ENCODE measurements around the gene FAT2. TPM values are rescaled to one million over a fixed set of nuclear protein-coding genes. Genes with fewer than 3 reads are reported as not detected.

The FAT2 gene
- polyA plus RNA-seq, 5 donors = 0.07 to 0.18 (median 0.10) TPM

DNA sequence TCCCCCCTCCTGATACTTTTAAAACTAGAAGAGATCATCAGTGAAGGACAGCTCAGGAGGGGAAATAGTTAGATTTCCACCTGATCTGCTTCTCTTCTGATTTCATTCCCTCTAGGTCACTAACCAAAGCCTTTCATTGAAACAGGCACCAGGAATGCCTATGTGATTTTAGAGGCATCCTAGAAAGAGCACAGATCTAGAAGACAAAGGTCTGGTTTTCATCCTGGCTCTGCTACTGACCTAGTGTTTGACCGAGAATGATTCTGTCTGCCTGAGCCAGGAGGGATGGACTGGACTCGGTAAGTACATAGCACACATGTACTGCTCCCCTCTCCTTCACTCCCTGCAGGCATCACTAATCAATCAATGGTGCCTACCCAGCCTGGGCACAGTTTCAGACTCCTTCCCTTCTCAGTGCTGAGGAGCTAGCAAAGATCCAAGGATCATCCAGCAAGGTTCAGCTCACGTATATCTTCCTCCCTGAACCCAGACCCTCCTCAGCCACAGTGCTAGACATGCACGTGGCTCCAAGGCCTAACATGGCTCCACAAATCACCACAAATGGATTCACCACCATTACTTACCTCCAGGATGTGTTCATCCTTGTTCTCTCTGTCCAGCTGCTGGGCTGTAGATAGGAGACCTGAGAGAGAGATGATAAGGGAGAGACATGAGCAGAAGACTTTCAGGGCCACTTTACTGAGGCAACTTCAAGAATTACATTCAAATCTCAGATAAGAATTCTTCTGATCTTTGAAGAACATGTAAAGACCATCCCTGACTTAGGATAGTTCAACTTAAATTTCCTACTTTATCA is 35.2 kb downstream of the FAT2 start:
- no peak for DNase-seq

DNA sequence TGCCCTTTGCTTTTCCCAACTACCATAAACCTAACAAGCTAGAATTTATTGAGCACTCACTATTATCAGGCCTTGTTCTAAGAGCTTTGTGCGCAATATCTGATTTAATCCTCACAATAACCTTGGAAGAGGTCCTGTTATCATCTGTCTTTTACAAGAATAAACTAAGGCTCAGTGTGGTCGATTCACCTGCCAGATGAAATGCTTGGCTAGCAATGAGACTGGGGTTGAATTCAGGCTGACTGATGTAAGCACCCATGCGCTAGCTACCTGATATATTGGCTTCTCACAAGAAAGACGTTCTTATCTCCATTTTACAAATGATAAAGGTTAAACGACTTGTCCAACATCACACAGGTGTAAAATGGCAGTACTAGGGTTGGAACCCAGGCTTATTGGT is 37.4 kb downstream of the FAT2 start:
- DNase-seq = no peak

DNA sequence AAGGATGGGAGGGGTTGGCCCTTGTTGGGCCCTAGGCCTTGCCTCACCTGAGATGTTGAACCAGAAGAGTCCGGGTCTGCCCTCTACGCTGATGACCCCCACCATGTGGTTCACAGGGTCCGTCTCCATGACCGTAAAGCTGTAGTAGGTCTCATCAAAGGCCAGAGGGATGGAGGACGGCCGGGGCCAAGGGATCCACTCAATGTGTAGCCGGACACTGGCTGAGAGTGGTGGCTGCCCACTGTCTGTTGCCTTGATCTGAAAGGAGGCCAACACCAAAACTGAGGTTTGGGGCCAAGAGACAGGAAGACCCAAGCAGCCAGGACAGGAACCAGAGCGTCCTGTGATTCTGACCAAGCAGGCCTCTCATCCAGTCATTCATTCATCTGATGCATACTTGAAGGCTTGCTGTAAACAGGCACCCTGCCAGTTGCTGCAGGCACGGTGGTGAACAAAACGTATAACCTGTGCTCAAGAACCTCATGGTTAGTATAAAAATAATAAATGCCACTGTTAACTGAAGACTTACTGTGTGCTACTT is 37.9 kb downstream of the FAT2 start:
- no peak for DNase-seq

DNA sequence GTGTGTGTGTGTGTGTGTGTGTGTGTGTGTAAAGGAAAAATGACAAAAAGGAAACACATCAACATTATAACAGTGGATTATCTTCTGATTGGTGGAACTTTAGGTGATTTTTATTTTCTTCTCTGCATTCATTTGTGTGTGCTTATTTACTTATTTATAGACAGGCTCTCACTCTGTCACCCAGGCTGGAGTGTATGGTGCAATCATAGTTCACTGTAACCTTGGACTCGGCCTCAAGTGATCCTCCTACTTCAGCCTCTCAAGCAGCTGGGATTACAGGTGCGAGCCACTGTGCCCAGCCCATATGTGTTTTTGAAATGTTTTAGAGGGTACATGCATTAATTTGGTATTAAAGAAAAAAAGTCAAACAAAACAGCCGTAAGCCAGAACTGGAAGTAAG is 39.1 kb downstream of the FAT2 start:
- DNase-seq = no peak

DNA sequence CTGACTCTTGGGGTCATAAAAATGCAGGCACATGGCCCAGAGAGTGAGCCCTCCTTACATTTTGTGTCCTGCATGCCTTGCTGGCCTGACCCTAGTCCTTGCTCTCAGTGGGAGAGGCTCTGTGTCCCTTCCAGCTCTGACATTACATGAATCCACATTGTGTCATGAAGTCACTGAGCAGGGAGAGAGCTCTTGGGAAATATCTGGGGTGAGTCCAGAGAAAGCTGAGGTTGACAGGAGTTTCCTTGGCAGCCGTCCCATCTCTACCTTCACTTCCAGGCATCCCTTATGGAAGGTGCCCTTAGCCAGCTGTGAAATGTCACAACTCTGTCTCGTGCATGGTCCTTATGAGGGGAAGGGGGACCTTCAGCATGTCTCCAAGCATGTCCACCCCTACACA is 41.0 kb downstream of the FAT2 start:
- no peak for DNase-seq

DNA sequence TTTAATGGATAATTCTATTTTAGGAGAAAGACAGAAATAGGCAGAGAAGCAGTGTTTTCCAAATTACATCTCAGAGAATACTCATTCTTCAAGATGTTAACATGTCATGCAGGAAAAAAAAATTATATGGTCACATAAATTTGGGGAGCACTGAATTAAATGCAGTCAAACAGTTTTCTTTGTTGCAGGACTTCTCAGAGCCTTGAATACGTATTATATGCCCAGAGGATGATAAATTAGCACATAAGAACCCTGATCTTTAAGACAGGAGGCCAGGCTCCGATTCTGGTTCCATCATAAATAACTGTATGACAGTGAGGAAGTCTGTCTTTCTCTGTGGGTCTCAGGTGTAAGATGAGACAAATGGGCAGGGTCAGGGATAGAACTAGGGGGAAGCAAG is 41.4 kb downstream of the FAT2 start:
- no peak for DNase-seq

DNA sequence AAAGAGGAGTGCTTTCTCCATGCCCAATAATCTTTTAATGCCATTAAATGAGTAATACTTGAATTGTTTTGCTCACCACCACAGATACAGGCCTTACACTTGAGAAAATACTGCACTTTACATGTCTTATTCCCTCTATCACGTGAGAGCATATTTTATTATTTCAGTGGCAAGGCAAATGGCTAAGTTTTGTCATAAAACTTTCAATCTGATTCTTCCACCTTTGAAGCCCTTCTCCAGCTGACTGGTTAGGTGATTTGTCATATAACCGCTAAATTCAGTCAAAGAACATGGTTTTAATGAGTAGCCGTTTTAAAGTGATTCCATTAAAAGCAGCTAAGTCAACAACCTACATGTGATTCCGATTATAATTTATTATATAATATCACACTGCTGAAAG is 43.8 kb downstream of the FAT2 start:
- no peak for DNase-seq

DNA sequence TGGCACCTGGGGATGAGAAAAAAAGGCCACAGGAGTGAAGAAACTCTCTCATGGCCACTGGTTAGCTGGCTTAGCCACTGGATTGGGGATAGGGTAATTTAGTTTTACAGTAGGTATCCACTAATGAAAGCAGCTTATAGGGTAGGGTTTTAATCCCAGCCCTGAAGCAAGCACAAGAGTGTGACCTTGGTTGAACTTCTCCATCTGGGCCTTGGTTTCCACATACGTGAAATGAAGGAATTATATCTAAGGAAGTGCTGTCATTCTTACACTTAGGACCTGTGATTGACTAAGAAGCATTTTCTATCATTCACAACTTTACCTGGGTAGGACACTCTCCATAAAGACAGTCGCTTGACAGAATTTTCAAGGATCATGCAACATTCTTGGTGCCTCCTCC is 49.6 kb downstream of the FAT2 start:
- no peak for DNase-seq

Other genes starting within 250 kb of the FAT2 start
- gene SLC36A2, start 243.8 kb downstream of the FAT2 start, polyA plus RNA-seq (ENCODE audit: insufficient read depth in 1 of 5, insufficient read length in 5 of 5, low replicate concordance in 1 of 5) = under 1 TPM in 3 of 5 donors, not detected in 2; 0.04 to 0.10 (median 0.09) TPM
- gene SLC36A1, start 143.7 kb downstream of the FAT2 start, polyA plus RNA-seq (ENCODE audit: insufficient read depth in 1 of 5, insufficient read length in 5 of 5, low replicate concordance in 1 of 5) = 1 to 10 TPM; 3.7 to 6.6 (median 5.2) TPM
- 1,000 to 10,000 TPM; 1,938 to 2,551 (median 2,167) TPM for gene SPARC, start 95.6 kb upstream of the FAT2 start, polyA plus RNA-seq (ENCODE audit: insufficient read depth in 1 of 5, insufficient read length in 5 of 5, low replicate concordance in 1 of 5)
- gene ATOX1, start 167.3 kb upstream of the FAT2 start, polyA plus RNA-seq (ENCODE audit: insufficient read depth in 1 of 5, insufficient read length in 5 of 5, low replicate concordance in 1 of 5) = 10 to 100 TPM; 61.5 to 75.1 (median 63.0) TPM
- 100 to 1,000 TPM; 115 to 171 (median 145) TPM for gene G3BP1, start 180.6 kb upstream of the FAT2 start, polyA plus RNA-seq (ENCODE audit: insufficient read depth in 1 of 5, insufficient read length in 5 of 5, low replicate concordance in 1 of 5)